NOMO-1 treated with DMSO at 0.1 percent for 48 hours (cell line): ENCODE measurements around the gene RSPH3.
A peak's percentile ranks its signal among the peaks of the same experiment; 100 is the strongest.
"Not testable (repeated sequence)": the region's sequence is repeated elsewhere in the genome, so short reads cannot be mapped to it uniquely, and the experiment has no call there.

Experiments used
- DNase-seq: peaks from one replicate; lab custom pipeline; 2025; ENCODE audit not compliant: unreplicated experiment; lab: John Stamatoyannopoulos, UW

Gene RSPH3

DNA sequence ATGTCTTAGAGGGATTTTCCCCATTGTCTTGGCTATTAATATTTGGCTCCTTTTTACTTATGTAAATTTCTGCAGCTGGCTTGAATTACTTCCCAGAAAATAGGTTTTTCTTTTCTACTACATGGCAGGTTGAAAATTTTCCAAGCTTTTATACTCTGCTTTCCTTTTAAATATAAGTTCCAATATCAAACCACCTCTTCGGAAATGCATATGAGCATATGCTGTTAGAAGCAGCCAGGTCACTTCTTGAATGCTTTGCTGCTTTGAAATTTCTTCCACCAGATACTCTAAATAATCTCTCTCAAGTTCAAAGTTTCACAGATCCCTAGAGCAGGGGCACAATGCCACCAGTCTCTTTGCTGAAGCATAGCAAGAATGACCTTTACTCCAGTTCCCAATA lies 25.2 kb upstream of the RSPH3 start:
- DNase-seq = not testable (repeated sequence)

DNA sequence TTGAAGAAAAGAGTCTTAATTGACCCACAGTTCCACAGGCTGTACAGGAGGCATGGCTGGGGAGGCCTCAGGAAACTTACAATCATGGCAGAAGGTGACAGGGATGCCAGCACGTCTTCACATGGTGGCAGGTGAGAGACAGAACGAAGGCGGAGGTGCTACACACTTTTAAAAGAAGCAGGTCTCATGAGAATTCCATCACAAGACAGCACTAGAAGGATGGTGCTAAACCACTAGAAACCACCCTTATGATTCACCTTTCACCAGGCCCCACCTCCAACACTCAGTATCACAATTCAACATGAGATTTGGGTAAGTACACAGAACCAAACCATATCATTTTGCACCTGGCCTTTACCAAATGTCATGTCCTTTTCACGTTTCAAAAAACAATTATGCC lies 23.9 kb upstream of the RSPH3 start:
- DNase-seq = no peak

DNA sequence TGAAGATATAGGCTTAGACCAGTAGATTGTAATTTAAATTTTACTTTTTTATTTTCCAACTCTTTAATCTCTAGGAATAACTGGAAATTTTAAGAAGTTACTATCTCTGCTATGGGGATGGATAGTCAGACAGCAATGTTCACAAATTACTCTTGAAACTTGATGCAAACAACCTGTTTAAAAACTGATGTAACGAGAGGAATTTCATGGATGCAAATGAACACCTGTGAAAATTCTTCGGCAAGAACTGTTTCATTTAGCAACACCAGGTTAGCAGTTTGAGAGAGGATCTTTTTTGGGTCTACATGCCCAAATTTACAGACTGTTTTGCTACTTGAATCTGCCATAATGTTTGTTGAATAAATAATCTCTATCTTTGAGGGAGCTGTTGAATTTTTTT lies 20.0 kb upstream of the RSPH3 start:
- no peak for DNase-seq

DNA sequence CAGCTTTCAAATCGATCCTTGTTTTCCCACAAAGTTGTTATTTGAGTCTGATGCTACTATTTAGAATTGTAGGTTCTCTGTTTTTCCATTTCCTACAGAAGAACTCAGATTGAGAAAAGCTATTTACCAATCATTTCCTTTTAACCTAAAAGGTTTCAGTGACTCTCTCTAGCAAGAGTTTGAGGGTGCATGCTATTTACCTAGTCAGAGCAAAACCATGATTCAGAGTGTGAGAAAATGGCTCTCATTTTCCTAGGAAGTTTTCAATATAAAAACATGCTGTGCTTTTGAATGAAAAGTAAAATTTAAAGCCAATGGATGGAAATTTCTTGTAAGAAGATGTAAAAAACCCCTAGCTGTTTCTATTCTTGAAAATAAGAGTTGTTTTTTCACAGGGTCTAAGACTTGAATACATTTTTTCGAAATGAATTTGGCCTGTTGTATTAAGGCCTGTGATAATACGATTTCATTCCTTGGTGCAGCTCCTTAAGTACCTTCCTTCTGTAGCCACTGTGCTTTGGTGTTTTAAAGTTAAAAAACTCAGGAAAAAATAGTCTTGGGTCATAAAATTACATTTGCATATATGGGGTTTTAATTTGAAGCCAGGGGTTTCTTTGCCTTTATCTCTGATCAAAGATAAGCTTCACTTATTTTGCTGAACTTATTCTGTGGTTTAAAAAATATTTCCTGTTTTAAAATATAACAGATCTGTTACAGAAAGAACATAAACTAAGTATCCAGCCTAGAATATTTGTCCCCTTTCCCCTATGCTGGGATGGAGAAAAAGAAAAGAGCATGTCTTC lies 18.0 kb upstream of the RSPH3 start:
- no peak for DNase-seq

DNA sequence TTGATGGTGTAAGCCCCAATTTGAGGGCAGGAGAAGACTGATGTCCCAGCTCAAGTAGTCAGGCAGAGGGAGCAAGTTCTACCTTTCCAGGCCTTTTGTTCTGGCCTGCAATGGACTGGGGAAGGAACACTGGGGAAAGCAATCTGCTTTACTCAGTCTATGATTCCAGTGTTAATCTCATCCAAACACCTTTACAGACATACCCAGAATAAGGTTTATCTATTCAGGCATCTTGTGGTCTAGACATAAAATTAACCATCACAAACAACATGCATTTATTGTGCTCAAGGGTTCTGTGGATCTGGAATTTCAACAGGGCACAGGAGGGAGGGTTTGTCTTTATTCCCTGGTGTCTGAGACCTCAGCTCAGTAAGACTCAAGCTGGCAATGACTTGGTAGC lies 14.4 kb upstream of the RSPH3 start:
- DNase-seq = no peak

DNA sequence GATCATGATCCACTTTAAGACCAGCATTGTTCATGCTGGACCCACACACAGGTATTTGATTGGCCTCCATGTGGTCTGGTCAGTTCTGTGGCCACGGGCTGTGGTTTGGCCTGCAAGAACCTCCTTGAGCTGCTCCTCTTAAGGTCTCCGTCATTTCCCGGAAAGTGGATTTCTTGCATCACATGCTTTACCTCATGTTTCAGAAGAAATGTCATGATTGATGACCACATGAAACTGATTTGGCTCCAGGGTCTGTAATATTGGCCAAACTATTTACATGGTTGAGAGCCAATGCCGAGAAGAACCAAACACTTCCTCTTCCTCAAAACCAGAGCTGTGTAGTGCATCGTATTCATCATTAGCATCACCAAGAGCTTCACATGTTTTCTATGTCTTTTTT lies 13.2 kb upstream of the RSPH3 start:
- peak; percentile 45 for DNase-seq

DNA sequence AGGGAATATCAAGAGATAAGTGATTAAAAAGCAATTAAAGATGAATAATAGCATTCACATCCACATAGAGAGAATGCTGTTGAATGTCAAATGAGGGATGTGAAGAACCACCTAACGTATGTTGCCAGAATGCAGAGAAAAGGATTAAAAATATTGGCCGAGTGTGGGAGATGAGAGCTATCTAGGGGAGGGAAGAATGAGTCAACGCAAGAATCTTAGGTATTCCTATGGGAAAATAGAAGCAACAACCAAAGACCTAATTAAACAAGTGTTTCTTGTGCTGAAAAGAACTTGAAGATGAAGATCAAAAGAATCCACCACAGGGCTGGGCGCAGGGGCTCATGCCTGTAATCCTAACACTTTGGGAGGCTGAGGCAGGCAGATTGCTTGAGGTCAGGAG lies 12.2 kb upstream of the RSPH3 start:
- no peak for DNase-seq

DNA sequence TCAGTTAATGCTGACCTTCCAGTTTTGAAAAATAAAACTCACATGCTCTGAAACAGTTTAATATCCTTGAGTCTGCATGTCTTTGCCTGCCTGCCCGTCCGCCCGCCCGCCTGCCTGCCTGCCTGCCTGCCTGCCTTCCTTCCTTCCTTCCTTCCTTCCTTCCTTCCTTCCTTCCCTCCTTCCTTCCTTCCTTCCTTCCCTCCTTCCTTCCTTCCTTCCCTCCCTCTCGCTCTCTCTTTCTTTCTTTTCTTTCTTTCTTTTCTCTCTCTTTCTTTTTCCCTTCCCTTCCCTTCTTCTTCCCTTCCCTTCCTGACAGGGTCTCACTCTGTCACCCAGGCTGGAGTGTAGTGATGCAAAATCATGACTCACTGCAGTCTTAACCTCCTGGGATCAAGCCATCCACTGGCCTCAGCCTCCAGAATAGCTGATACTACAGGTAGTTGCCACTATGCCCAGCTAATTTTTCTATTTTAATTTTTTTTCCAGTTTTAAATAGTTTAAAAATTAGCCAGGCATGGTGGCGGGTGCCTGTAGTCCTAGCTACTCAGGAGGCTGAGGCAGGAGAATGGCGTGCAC lies 10.1 kb upstream of the RSPH3 start:
- DNase-seq = not testable (repeated sequence)

DNA sequence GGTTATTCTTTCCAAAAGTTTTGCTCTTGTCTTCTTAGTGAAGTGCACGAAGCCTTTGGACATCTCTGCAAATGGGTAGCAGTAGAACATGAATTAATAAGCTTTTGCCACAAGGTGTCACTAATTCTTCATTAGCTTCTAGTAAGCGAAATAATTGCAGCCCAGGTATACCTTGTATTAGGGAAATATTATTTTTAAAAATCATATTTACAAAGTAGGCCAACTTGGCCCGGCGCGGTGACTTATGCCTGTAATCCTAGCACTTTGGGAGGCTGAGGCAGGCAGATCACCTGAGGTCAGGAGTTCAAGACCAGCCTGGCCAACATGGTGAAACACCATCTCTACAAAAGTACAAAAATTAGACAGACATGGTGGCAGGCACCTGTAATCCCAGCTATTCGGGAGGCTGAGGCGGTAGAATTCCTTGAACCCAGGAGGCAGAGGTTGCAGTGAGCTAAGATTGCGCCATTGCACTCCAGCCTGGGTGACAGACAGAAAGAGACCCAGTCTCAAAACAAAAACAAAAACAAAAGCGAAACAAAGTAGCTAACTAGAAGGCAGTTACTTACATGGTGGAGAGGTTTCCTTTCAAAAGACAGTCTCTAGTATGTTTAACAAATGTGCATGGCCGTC lies 8.8 kb upstream of the RSPH3 start:
- DNase-seq = peak; percentile 48

DNA sequence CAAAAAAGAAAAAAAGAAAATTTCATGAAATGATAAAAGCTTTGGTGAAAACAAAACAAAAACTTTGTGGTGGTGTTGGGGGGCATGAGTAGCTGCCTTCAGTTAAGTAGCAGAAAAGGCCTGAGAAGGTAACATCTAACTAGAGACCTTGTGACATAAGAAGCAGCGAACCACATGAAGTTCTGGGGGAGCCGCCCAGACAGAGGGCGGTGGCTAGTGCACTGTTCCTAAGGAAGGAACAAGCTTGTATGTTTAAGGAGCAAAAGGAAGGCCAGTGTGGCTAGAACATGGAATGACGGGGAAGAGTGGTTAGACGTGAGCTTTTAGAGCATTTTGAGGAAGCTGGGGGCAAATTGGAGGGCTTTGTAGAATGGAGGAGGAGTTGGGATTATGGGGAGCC lies 7.5 kb upstream of the RSPH3 start:
- no peak for DNase-seq

DNA sequence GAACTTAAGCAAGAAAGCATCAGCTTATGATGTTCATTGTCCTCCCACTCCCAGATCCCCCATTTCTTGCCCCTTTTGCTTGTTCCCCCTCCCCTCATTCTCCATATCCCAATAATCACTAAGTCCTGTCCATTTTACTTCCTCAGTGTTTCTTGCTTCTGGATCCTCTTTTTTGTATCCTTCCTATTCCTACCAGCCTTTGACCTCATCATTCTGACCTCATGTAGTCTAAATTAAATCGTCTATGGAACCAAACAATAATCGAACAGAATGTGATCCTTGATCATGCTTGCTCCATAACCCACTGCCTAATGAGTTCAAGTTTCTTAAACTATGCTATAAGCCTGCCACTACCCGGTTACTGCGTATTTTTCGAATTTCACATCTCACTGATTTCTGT lies 5.4 kb upstream of the RSPH3 start:
- no peak for DNase-seq

DNA sequence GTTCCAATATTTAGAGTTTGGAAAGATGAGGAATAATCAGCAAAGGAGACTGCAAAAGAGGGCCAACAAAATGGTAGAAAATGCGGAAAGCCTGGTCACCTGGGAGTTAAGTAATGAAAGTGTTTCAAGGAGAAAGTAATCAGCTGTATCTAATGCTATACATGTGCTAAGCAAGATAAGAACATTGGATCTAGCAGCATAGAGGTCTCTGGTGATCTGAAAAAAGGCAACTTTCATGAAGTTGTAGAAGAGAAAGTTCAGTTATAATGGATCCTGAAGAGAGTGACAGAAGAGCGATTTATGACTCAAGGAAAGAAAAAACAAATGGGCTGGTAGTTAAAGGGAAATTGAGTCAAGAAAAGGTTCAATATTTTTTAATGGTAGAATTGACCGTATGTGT lies 4.6 kb upstream of the RSPH3 start:
- DNase-seq = no peak

DNA sequence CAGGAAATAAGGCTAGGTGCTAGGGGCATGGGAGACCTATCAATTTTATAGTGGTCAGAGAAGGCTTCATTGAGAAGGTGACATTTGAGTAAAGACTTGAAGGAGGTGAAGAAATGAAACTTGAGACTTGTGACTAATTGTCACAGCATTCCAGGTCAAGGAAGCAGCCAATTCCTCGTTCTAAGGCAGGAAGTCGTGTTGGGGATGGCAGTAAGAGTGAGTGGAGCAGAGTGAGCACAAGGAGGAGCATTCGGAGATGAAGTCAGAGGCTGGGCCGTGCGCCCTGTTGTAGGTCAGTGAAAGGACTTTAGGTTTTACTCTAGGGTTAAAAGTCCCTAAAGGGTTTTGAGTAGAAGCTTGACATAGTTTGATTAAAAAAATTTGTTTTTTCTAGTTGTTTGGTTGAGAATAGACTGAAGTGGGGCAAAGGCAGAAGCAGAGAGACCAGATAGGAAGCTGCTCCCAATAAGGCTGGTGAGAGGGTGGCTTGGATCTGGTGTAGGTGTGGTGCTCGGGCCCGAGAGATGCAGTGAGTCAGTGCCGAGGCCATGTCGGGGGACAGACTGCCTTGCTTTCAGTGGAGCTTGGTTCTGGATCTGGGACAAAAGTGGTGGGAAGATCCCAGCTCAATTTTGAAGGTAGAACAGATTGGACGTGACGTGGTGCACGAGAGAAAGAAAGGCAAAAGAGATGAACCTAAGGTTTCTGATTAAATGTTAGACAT lies 2.6 kb upstream of the RSPH3 start:
- no peak for DNase-seq

DNA sequence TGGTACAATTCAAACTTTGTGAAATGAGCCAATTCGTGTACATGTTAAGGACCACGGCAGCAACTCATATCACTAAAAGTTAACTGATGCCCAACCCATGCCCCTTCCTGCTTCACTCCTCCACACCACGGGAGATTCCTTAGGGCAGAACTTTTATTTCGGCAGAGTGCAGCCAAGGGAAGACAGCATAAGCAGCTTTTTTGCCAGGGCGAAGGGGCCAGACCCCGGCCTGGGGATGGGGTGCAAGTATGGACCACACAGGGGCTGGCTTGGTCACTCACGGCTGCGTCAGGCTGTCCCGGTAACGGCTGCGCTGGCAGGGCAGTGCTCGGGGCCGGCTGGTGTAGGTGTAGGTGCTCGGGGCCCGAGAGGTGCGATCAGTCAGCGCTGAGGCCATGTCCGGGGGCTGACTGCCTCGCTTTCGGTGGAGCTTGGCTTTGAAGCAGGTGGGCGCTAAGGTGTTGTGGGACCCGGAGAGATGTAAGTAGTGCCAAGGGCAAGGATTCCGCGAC lies 792 bp downstream of the RSPH3 start:
- no peak for DNase-seq

DNA sequence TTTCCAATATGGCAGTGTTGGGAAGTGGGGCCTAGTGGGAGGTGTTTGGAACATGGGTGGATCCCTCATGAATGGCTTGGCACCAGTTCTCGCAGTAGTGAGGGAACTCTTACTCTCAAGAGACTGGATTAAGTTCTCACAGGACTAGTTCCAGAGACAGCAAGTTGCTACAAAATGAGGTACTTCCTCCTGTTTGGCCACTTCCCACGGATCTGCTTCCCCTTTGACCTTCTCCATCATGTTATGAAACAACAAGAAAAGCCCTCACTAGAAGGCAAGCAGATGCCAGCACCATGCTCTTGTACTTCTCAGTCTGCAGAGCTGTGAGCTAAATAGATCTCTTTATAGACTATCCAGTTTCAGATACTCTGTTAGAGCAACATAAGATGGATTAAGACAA lies 3.1 kb downstream of the RSPH3 start:
- peak; percentile 52 for DNase-seq

DNA sequence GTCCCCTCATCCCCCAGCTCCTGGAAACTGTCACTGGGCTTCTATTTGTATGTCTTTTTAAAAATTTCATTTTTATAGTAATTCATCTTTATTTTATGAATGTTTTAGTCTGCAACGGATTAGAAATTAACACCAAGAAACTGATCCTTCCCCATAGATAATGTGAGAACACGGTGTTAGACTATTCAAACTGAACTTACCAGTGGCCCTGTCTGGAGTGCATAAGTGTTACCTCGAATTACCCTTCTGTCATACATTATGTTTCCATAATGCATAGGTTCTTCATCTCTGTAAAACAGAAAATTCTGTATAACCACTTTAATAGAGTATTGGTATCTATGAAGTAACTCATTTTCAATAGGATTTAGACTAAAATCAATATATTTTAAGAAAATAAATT lies 6.4 kb downstream of the RSPH3 start:
- no peak for DNase-seq

DNA sequence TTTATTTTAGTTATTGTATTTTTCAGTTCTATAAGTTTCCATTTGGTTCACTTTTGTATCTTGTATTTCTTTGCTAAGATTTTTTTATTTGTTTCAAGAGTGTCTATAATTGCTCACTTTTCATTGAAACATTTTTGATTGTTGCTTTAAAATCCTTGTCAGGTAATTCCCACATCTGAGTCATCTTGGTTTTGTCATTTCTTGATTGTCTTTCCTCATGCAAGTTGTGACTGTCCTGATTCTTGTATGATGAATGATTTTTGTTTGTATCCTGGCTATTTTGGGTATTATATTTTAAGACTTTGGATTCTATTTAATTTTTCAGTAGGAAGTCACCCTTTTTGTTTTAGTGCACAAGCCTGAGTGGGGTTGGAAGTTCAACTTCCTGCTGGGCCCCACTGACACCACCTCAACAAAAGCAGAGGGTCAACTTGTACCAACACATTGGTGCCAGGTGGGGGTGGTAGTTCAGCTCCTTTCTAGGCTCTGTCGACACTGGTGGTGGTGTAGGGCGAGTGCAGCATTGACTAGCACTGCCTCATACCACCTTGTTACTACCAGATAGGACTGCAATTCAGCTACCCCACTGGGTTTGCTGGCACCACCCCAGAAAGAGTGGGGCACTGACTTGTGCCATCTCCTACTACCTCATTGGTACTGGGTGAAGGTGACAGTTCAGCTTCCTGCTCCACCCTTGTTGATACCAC lies 8.8 kb downstream of the RSPH3 start:
- no peak for DNase-seq

DNA sequence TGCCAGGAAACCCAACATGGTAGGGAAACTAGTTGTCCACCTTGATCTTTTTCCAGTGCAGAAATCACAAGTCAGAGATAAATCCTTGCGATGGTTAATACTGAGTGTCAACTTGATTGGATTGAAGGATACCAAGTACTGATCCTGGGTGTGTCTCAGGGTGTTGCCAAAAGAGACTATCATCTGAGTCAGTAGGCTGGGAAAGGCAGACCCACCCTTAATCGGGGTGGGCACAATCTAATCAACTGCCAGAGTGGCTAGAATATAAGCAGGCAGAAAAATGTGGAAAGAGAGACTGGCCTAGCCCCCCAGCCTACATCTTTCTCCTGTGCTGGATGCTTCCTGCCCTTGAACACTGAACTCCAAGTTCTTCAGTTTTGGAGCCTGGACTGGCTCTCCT lies 10.3 kb downstream of the RSPH3 start:
- not testable (repeated sequence) for DNase-seq

DNA sequence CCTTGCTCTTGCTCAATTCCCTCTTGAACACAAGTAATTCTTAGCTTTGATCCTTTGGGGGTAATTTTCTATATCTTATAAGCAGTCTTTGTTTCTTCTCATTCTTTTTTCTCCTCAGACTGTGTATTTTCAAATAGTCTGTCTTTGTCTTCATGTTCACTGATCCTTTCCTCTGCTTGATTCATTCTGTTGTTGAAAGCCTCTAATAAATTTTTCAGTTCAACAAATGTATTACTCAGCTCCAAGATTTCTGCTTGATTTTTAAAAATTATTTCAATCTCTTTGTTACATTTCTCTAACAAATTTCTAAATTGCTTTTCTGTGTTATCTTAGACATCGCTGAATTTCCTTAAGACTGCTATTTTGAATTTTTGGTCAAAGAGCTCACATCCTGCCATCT lies 11.5 kb downstream of the RSPH3 start:
- no peak for DNase-seq

DNA sequence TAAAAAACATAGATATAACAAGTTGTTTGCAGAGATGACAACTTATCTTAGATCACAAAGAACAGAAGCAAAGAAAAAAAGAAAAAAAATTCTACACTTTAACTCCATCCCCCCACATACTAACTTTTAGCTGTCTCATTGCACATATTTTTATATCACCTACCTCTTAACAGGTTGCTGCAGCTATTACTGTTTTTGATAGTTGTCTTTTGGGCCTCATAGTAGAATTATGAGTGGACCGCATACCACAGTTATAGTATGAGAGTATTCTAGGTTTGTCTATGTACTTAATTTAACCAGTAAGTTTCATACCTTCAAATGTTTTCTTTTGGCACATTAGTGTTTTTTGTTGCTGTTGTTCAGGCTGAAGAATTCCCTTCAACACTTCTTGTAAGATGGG lies 12.3 kb downstream of the RSPH3 start:
- no peak for DNase-seq

DNA sequence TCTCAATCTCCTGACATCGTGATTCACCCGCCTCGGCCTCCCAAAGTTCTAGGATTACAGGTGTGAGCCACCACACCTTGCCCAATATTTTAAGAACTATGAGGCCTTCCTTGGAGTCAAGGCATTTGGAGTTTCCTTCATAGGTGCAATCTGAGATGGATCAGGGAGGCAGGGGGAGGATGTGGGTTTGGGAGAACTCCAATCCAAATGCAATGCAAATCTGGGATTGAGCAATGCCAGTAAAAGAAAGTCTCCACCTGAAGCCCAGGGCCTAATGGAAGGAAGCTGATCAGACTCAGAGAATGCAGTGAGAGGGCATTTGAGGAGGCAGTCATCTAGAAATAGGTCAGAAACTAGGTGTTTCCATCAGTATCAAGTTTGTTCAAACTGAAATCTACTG lies 21.2 kb downstream of the RSPH3 start:
- DNase-seq = no peak
